Activated naive CD8-positive, alpha-beta T cell treated with anti-CD3 and anti-CD28 coated beads, Interleukin-2, amount 10 ng/mL, durations not matched to agents 7 days and 5 days (primary cell): ENCODE results near the gene COL2A1. TPM values are rescaled to one million over a fixed set of nuclear protein-coding genes. Genes with fewer than 3 reads are reported as not detected.

Source experiments
- total RNA-seq, 2 experiments: library from RNA; stranded (reverse); gene quantifications; one replicate each; pipeline ENCODE4 v1.2.3, GENCODE V29; 2021

Gene COL2A1
- total RNA-seq, 2 experiments from 2014 or later, result not detected

Other genes starting within 250 kb of the COL2A1 start
- gene RAPGEF3, start 245.6 kb downstream of the COL2A1 start, total RNA-seq, result 1 to 10 TPM in 1 of 2 experiments, under 1 TPM in 1; 0.94 to 1.1 TPM
- 10 to 100 TPM; 13.4 to 13.9 TPM for gene SLC48A1, start 231.2 kb downstream of the COL2A1 start, total RNA-seq
- gene HDAC7, start 184.6 kb downstream of the COL2A1 start, total RNA-seq, result 100 to 1,000 TPM; 200 to 215 TPM
- gene VDR, start 99.5 kb downstream of the COL2A1 start, total RNA-seq, result 10 to 100 TPM; 13.9 to 14.3 TPM
- gene TMEM106C, start 40.9 kb downstream of the COL2A1 start, total RNA-seq, result 100 to 1,000 TPM; 111 to 115 TPM
- gene SENP1, start 101.6 kb upstream of the COL2A1 start, total RNA-seq, result 10 to 100 TPM; 36.2 to 43.4 TPM
- gene PFKM, start 114.9 kb upstream of the COL2A1 start, total RNA-seq, result 10 to 100 TPM; 23.9 to 26.2 TPM
- gene ASB8, start 153.0 kb upstream of the COL2A1 start, total RNA-seq, result 10 to 100 TPM; 47.6 to 53.9 TPM
- under 1 TPM; 0.57 to 0.58 TPM for gene CCDC184, start 179.2 kb upstream of the COL2A1 start, total RNA-seq
- not detected for gene OR10AD1, start 198.8 kb upstream of the COL2A1 start, total RNA-seq